NB4 (cell line): ENCODE data around the gene COL6A1.

Experiments used
- MAX ChIP-seq: IDR thresholded peaks from 2 replicates; pipeline ENCODE4 v1.6.1; 2011; ENCODE audit warnings: low read depth, low read length
- MYC ChIP-seq: IDR thresholded peaks from 2 replicates; pipeline ENCODE4 v1.6.1; 2011; ENCODE audit warnings: low read depth, low read length
- POLR2A ChIP-seq: IDR thresholded peaks from 2 replicates; pipeline ENCODE4 v1.6.1; 2011; ENCODE audit warnings: mild to moderate bottlenecking; ENCODE audit not compliant: insufficient read length; ENCODE audit errors: extremely low read depth
- TF ChIP-seq, protein P1 (sequence below): IDR thresholded peaks from one replicate; pipeline ENCODE4 v1.5.1; 2012; ENCODE audit warnings: low read depth, low read length

GRCh38 chr21:45964649-45965048 is 16.9 kb upstream of the COL6A1 start:
- TF ChIP-seq, protein P1, sequence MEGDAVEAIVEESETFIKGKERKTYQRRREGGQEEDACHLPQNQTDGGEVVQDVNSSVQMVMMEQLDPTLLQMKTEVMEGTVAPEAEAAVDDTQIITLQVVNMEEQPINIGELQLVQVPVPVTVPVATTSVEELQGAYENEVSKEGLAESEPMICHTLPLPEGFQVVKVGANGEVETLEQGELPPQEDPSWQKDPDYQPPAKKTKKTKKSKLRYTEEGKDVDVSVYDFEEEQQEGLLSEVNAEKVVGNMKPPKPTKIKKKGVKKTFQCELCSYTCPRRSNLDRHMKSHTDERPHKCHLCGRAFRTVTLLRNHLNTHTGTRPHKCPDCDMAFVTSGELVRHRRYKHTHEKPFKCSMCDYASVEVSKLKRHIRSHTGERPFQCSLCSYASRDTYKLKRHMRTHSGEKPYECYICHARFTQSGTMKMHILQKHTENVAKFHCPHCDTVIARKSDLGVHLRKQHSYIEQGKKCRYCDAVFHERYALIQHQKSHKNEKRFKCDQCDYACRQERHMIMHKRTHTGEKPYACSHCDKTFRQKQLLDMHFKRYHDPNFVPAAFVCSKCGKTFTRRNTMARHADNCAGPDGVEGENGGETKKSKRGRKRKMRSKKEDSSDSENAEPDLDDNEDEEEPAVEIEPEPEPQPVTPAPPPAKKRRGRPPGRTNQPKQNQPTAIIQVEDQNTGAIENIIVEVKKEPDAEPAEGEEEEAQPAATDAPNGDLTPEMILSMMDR, result no peak
- TF ChIP-seq POLR2A (no peak), MAX (no peak), MYC (no peak)
